ENCODE data around the gene ENTREP1.
"Not testable (repeated sequence)": the region's sequence is repeated elsewhere in the genome, so short reads cannot be mapped to it uniquely, and the experiment has no call there.

Gene ENTREP1, protein sequence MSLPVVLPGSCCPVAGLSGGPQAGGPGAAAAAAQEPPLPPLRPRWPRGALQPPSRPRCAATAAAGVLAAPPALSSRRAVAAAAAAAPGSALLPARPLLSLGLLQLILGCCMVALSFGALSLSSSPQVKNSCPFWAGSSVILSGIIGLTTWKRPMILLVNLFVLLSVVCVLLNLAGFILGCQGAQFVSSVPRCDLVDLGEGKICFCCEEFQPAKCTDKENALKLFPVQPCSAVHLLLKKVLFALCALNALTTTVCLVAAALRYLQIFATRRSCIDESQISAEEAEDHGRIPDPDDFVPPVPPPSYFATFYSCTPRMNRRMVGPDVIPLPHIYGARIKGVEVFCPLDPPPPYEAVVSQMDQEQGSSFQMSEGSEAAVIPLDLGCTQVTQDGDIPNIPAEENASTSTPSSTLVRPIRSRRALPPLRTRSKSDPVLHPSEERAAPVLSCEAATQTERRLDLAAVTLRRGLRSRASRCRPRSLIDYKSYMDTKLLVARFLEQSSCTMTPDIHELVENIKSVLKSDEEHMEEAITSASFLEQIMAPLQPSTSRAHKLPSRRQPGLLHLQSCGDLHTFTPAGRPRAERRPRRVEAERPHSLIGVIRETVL

GRCh38 chr9:69324549-69325401 lies at the start of gene ENTREP1:
TSS of gene ENTREP1 (plus strand) at chr9:69325215. CDS start at chr9:69325310, 95 bp downstream.
- DNase-seq (ENCODE audit: low read depth in 2 of 2), result no peak

- DNase-seq (ENCODE audit: low read depth in 2 of 2), result no peak
Observed at GRCh38 chr9:69276775-69277174, 48.2 kb upstream of the ENTREP1 start.

GRCh38 chr9:69279084-69279731 lies 45.8 kb upstream of the ENTREP1 start:
- peak; percentile 6 to 11 for DNase-seq (ENCODE audit: low read depth in 2 of 2)

- DNase-seq (ENCODE audit: low read depth in 2 of 2), result no peak
Observed at GRCh38 chr9:69279733-69280132, 45.3 kb upstream of the ENTREP1 start.

DNA sequence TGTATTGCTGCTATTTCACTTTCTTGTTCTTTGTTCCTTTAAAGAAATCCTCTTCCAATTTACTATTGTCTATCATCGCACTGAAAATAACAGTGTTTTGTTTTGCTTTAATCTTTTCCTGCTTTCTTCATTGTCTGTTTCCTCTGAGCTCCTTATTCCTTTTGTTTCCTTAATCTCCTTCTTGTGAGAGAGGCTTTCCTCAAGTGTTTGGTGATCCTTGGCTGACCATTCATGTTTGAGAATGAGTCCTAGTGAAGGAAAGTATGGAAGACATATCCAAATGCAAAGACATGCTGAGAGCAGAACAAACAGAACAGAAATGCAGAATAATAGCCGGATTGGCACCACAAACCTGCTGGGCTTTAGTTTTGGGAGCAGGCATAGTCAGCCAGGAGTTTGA lies 42.0 kb upstream of the ENTREP1 start:
- no peak for DNase-seq (ENCODE audit: low read depth in 2 of 2)

DNA sequence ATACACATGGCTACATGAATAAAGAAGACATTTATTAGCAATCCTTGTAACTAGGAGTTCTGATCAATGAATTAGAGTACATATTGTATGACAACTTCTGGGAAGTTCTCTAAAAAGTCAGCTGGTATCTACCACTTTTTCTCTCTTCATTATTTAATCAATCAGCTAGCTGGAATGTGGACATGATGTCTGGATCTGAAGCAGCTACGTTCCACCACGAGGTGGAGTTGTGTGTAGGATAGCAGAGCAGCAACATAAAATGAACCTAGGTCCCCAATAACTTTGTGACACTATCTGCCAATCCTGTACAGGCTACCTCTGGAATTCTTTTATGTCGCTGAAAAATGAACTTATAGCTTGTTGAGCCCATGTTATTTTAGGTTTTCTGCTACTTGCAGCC lies 32.9 kb upstream of the ENTREP1 start:
- no peak for DNase-seq (ENCODE audit: low read depth in 2 of 2)

- no peak for DNase-seq (ENCODE audit: low read depth in 2 of 2)
Observed at GRCh38 chr9:69293156-69293555, 31.9 kb upstream of the ENTREP1 start.

DNA sequence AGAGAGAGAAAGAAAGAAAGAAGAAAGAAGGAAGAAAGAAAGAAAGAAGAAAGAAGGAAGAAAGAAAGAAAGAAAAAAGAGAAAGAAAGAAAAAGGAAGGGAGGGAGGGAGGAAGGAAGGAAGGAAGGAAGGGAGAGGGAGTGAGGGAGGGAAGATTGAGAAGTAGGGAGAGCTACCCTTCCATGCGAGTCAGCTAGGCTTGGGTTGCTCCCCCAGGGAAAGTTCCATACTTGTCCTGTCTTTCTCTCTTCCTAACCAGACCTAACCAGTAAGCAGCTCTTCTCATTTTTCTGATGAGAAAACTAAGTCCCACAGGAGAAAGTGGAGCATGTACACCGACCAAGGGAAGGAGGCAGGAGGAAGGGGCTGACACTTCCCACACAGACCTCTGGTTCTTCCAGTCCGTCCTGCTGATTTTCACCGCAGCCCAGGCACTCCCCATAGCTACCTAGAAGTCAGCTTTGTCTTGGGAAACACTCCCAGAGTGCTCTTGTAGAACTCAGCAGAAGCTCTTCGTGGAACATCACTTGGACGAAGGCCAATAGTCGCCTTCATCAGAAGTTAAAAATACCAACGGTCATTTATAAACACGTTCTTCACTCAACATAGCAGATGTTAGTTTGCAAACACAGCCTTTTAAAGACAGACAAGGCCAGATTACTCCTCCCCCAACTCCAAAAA lies 29.0 kb upstream of the ENTREP1 start:
- no peak for DNase-seq (ENCODE audit: low read depth in 2 of 2)

- no peak for DNase-seq (ENCODE audit: low read depth in 2 of 2)
Observed at GRCh38 chr9:69297300-69297980, 27.6 kb upstream of the ENTREP1 start.

DNA sequence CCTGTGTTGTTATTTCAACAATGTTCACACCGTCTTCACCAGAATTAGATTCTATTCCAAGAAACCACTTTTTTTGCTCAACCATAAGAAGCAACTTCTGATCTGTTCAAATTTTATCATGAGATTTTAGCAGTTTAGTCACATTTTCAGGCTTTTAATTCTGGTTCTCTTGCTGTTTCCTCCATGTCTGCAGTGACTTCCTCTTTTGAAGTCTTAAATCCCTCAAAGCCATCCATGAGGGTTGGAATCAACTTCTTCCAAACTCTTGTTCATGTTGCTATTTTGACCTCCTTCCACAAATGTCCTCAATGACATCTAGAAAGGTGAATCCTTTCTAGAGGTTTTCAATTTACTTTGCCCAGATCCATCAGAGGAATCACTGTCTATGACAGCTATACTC lies 25.7 kb upstream of the ENTREP1 start:
- no peak for DNase-seq (ENCODE audit: low read depth in 2 of 2)

GRCh38 chr9:69299826-69300225 lies 25.2 kb upstream of the ENTREP1 start:
- no peak for DNase-seq (ENCODE audit: low read depth in 2 of 2)

DNA sequence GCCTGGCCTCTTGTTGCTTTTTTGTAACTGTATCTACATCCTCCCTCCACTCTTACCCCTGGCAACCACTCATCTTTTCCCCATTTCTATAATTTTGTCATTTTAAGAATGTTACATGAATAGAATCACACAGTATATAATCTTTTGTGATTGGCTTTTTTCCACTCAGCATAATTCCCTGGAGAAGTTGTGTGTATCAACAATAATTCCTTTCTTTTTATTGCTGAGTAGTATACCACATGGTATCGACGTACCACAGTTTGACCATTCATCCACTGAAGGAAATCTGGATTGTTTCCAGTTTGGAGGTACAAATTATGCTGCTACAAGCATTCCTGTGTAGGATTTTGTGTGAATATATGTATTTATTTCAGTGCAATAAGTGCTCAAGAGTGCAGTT lies 21.7 kb upstream of the ENTREP1 start:
- DNase-seq (ENCODE audit: low read depth in 2 of 2), result no peak

- not testable (repeated sequence) for DNase-seq (ENCODE audit: low read depth in 2 of 2)
Observed at GRCh38 chr9:69306895-69307445, 18.0 kb upstream of the ENTREP1 start.

GRCh38 chr9:69307446-69308205 lies 17.4 kb upstream of the ENTREP1 start:
- no peak for DNase-seq (ENCODE audit: low read depth in 2 of 2)

GRCh38 chr9:69308206-69308931 lies 16.6 kb upstream of the ENTREP1 start:
- DNase-seq (ENCODE audit: low read depth in 2 of 2), result no peak

- no peak for DNase-seq (ENCODE audit: low read depth in 2 of 2)
Observed at GRCh38 chr9:69313175-69313574, 11.8 kb upstream of the ENTREP1 start.

DNA sequence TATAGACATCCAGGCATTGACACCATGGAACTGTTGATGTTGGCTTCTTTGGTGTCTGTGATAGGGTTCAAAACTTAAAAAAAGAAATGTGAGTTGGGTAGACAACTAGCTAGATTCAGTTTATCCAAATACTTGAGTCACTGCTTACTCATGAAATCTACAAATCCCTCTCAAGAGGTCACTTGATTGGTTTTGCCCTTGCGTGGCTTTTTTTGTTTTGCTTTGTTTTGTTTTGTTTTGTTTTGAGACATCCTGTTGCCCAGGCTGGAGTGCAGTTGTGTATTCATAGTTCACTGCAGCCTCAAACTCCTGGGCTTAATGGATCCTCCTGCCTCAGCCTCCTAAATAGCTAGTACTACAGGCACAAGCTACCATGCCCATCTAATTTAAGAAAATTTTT lies 10.5 kb upstream of the ENTREP1 start:
- DNase-seq (ENCODE audit: low read depth in 2 of 2), result no peak

DNA sequence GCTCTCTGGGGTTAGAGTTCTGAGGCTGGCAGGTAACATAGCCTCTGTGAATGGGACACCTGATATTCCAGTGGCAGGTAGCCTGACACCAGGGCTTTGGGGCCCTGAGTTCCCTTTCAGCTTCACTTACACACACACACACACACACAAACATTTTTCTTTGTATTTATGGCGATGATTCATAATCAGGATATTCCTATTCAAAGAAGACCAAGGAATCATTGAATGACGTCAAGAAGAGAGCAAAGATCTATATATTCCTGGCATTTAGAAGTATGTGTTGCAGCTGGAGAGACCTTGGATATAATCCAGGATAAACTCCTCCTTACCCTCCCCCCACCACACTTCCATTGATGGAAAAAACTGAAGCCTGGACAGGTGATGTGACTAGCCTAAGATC lies 7.9 kb upstream of the ENTREP1 start:
- no peak for DNase-seq (ENCODE audit: low read depth in 2 of 2)

- no peak for DNase-seq (ENCODE audit: low read depth in 2 of 2)
Observed at GRCh38 chr9:69317894-69318293, 7.1 kb upstream of the ENTREP1 start.
